Stimulated activated naive CD8-positive, alpha-beta T cell treated with anti-CD3 and anti-CD28 coated beads, Interleukin-15, Interleukin-2, amounts not matched to agents 100 ng/mL and 50 ng/mL, for 24 hours (primary cell): ENCODE results near the gene ANKMY1.
"Not testable (repeated sequence)": the region's sequence is repeated elsewhere in the genome, so short reads cannot be mapped to it uniquely, and the experiment has no call there.

ENCODE experiments used
- H3K27ac Mint-ChIP-seq: one replicate; pipeline ENCODE4 v1.8.0; 2021; ENCODE audit warnings: mild to moderate bottlenecking, mixed read lengths
- H3K27me3 Mint-ChIP-seq: one replicate; pipeline ENCODE4 v1.8.0; 2021; ENCODE audit warnings: mixed read lengths
- H3K36me3 Mint-ChIP-seq: one replicate; pipeline ENCODE4 v1.8.0; 2021; ENCODE audit warnings: low read depth, mixed read lengths
- H3K4me1 Mint-ChIP-seq: one replicate; pipeline ENCODE4 v1.8.0; 2021; ENCODE audit warnings: low read depth, mixed read lengths
- H3K4me3 Mint-ChIP-seq: one replicate; pipeline ENCODE4 v1.8.0; 2021; ENCODE audit warnings: mild to moderate bottlenecking, mixed read lengths
- H3K9me3 Mint-ChIP-seq: one replicate; pipeline ENCODE4 v1.8.0; 2021; ENCODE audit warnings: mixed read lengths

ANKMY1 gene

GRCh38 chr2:240532031-240532775, 25.6 kb downstream of the ANKMY1 start:
- H3K27me3 Mint-ChIP-seq = no peaks in the 10 kb centered on the region
- no peak overlapping the region for H3K27ac Mint-ChIP-seq
- H3K36me3 Mint-ChIP-seq = peaks cover 81% of the 10 kb centered on the region
- no peak overlapping the region for H3K4me3 Mint-ChIP-seq
- peaks cover 27% of the 10 kb centered on the region for H3K9me3 Mint-ChIP-seq
- H3K4me1 Mint-ChIP-seq = no peaks in the 10 kb centered on the region

- no peak overlapping the region for H3K4me3 Mint-ChIP-seq
- H3K27me3 Mint-ChIP-seq = no peaks in the 10 kb centered on the region
- no peaks in the 10 kb centered on the region for H3K4me1 Mint-ChIP-seq
- no peak overlapping the region for H3K27ac Mint-ChIP-seq
- peaks cover 31% of the 10 kb centered on the region for H3K9me3 Mint-ChIP-seq
- peaks cover 91% of the 10 kb centered on the region for H3K36me3 Mint-ChIP-seq
Observed at GRCh38 chr2:240531038-240531437, 26.8 kb downstream of the ANKMY1 start.

- no peak overlapping the region for H3K4me3 Mint-ChIP-seq
- no peaks in the 10 kb centered on the region for H3K27me3 Mint-ChIP-seq
- H3K9me3 Mint-ChIP-seq = peaks cover 35% of the 10 kb centered on the region
- peaks cover 94% of the 10 kb centered on the region for H3K36me3 Mint-ChIP-seq
- H3K27ac Mint-ChIP-seq = no peak overlapping the region
- no peaks in the 10 kb centered on the region for H3K4me1 Mint-ChIP-seq
Observed at GRCh38 chr2:240530181-240530580, 27.6 kb downstream of the ANKMY1 start.

- peaks cover 94% of the 10 kb centered on the region for H3K36me3 Mint-ChIP-seq
- H3K9me3 Mint-ChIP-seq = peaks cover 41% of the 10 kb centered on the region
- no peak overlapping the region for H3K4me3 Mint-ChIP-seq
- no peaks in the 10 kb centered on the region for H3K27me3 Mint-ChIP-seq
- H3K27ac Mint-ChIP-seq = no peak overlapping the region
- H3K4me1 Mint-ChIP-seq = no peaks in the 10 kb centered on the region
Observed at GRCh38 chr2:240529344-240529999, 28.3 kb downstream of the ANKMY1 start.

- peaks cover 93% of the 10 kb centered on the region for H3K36me3 Mint-ChIP-seq
- H3K27ac Mint-ChIP-seq = no peak overlapping the region
Observed at GRCh38 chr2:240528406-240529040, 29.3 kb downstream of the ANKMY1 start.

GRCh38 chr2:240527153-240527750, 30.5 kb downstream of the ANKMY1 start:
- Mint-ChIP-seq H3K36me3 (peaks cover 90% of the 10 kb centered on the region), H3K9me3 (peaks cover 33% of the 10 kb centered on the region), H3K27me3 (no peaks in the 10 kb centered on the region), H3K27ac (no peak overlapping the region), H3K4me1 (no peaks in the 10 kb centered on the region), H3K4me3 (no peak overlapping the region)

More at GRCh38 chr2:240528406-240529040, 29.3 kb downstream of the ANKMY1 start:
- Mint-ChIP-seq H3K9me3 (peaks cover 36% of the 10 kb centered on the region), H3K4me3 (no peak overlapping the region), H3K27me3 (no peaks in the 10 kb centered on the region), H3K4me1 (no peaks in the 10 kb centered on the region)

- H3K4me1 Mint-ChIP-seq = no peaks in the 10 kb centered on the region
- no peak overlapping the region for H3K4me3 Mint-ChIP-seq
- H3K27me3 Mint-ChIP-seq = no peaks in the 10 kb centered on the region
- H3K9me3 Mint-ChIP-seq = peaks cover 26% of the 10 kb centered on the region
- peaks cover 90% of the 10 kb centered on the region for H3K36me3 Mint-ChIP-seq
- H3K27ac Mint-ChIP-seq = no peak overlapping the region
Observed at GRCh38 chr2:240526521-240526920, 31.3 kb downstream of the ANKMY1 start.

- Mint-ChIP-seq H3K36me3 (peaks cover 84% of the 10 kb centered on the region), H3K9me3 (peaks cover 22% of the 10 kb centered on the region)
Observed at GRCh38 chr2:240525802-240526201, 32.0 kb downstream of the ANKMY1 start.

GRCh38 chr2:240524963-240525718, 32.6 kb downstream of the ANKMY1 start:
- Mint-ChIP-seq H3K27ac (no peak overlapping the region), H3K27me3 (no peaks in the 10 kb centered on the region), H3K4me1 (peaks cover 4% of the 10 kb centered on the region), H3K4me3 (no peak overlapping the region), H3K36me3 (peaks cover 82% of the 10 kb centered on the region), H3K9me3 (peaks cover 25% of the 10 kb centered on the region)

More at GRCh38 chr2:240525802-240526201, 32.0 kb downstream of the ANKMY1 start:
- no peak overlapping the region for H3K4me3 Mint-ChIP-seq
- no peak overlapping the region for H3K27ac Mint-ChIP-seq
- H3K27me3 Mint-ChIP-seq = no peaks in the 10 kb centered on the region
- H3K4me1 Mint-ChIP-seq = peaks cover under 1% of the 10 kb centered on the region

- Mint-ChIP-seq H3K27me3 (no peaks in the 10 kb centered on the region), H3K4me1 (peaks cover 4% of the 10 kb centered on the region), H3K27ac (no peak overlapping the region), H3K36me3 (peaks cover 71% of the 10 kb centered on the region), H3K4me3 (no peak overlapping the region), H3K9me3 (peaks cover 25% of the 10 kb centered on the region)
Observed at GRCh38 chr2:240523451-240524281, 34.1 kb downstream of the ANKMY1 start.

GRCh38 chr2:240522406-240522805, 35.4 kb downstream of the ANKMY1 start:
- peaks cover 4% of the 10 kb centered on the region for H3K4me1 Mint-ChIP-seq
- peaks cover 23% of the 10 kb centered on the region for H3K9me3 Mint-ChIP-seq
- no peaks in the 10 kb centered on the region for H3K27me3 Mint-ChIP-seq
- H3K4me3 Mint-ChIP-seq = no peak overlapping the region
- H3K27ac Mint-ChIP-seq = no peak overlapping the region
- H3K36me3 Mint-ChIP-seq = peaks cover 68% of the 10 kb centered on the region

- not testable (repeated sequence) for H3K27ac Mint-ChIP-seq, H3K4me1 Mint-ChIP-seq, H3K4me3 Mint-ChIP-seq, H3K27me3 Mint-ChIP-seq
- peaks cover 18% of the 10 kb centered on the region for H3K9me3 Mint-ChIP-seq
- peaks cover 63% of the 10 kb centered on the region for H3K36me3 Mint-ChIP-seq
Observed at GRCh38 chr2:240521885-240522284, 35.9 kb downstream of the ANKMY1 start.

- H3K9me3 Mint-ChIP-seq = peaks cover 17% of the 10 kb centered on the region
- peaks cover 4% of the 10 kb centered on the region for H3K4me1 Mint-ChIP-seq
- H3K27ac Mint-ChIP-seq = no peak overlapping the region
- H3K4me3 Mint-ChIP-seq = no peak overlapping the region
- H3K36me3 Mint-ChIP-seq = peaks cover 55% of the 10 kb centered on the region
- no peaks in the 10 kb centered on the region for H3K27me3 Mint-ChIP-seq
Observed at GRCh38 chr2:240520974-240521350, 36.8 kb downstream of the ANKMY1 start.
